Fibroblast of the aortic adventitia (primary cell): ENCODE measurements around the gene MGAT4B. TPM values are rescaled to one million over a fixed set of nuclear protein-coding genes. Genes with fewer than 3 reads are reported as not detected.

Experiments used
- DNase-seq: peaks from one replicate; pipeline ENCODE4 v3.0.0-alpha.2; 2010; ENCODE audit warnings: low read depth
- H3K4me3 ChIP-seq: 2 replicates; pipeline ENCODE4 v1.5.1; 2011; ENCODE audit warnings: low read depth, mild to moderate bottlenecking, control low read depth, low read length, moderate library complexity
- total RNA-seq: library from RNA; depleted of rRNA; stranded (reverse); fragments of >200 nt; gene quantifications from 2 replicates; pipeline ENCODE4 v1.2.3, GENCODE V29; 2012; ENCODE audit warnings: low replicate concordance
- TF ChIP-seq, protein P1 (sequence below): IDR thresholded peaks from 2 replicates; pipeline ENCODE4 v1.5.1; 2011; ENCODE audit warnings: mild to moderate bottlenecking, low read length, control low read depth, inconsistent platforms; ENCODE audit not compliant: insufficient read depth

Gene MGAT4B
- total RNA-seq, 1 donor = 141 TPM

DNA sequence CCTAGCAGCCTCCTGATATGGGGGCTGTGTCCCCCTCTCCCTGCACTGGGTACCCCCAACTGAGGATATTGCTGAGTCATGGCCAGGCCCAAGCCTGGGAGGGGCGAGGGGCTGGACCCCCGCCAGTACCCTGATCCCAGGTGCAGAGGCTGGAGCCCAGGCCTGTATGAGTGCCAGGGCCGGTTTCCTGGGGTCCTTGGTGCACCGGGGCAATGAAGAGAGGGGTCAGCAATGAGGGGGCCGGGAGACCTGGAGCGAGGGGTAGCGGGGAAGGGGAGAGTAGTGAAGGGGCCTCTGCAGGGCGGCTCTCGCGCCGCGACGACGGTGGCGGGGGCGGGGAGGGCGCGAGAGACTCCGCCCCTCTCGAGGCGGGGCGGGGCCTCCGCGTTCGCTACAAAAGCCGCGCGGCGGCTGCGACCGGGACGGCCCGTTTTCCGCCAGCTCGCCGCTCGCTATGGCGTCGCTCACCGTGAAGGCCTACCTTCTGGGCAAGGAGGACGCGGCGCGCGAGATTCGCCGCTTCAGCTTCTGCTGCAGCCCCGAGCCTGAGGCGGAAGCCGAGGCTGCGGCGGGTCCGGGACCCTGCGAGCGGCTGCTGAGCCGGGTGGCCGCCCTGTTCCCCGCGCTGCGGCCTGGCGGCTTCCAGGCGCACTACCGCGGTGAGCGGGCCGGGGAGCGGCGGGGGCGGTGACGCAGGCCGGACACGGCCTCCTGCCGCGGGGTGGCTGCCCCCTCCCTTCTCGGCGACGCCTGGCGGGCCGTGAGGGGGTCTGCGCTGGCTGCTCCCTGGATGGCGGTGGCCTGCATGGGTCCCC is 14.0 kb upstream of the MGAT4B start, which contains the start of gene SQSTM1:
Gene SQSTM1, plus strand, starts transcription at position 423 of the 815 bp plus-strand sequence. Its CDS starts 32 bp downstream, at position 455.
- peak; percentile 84 for DNase-seq
- peak within 1 kb of the TSS; percentile 95 for H3K4me3 ChIP-seq
- TF ChIP-seq, protein P1, sequence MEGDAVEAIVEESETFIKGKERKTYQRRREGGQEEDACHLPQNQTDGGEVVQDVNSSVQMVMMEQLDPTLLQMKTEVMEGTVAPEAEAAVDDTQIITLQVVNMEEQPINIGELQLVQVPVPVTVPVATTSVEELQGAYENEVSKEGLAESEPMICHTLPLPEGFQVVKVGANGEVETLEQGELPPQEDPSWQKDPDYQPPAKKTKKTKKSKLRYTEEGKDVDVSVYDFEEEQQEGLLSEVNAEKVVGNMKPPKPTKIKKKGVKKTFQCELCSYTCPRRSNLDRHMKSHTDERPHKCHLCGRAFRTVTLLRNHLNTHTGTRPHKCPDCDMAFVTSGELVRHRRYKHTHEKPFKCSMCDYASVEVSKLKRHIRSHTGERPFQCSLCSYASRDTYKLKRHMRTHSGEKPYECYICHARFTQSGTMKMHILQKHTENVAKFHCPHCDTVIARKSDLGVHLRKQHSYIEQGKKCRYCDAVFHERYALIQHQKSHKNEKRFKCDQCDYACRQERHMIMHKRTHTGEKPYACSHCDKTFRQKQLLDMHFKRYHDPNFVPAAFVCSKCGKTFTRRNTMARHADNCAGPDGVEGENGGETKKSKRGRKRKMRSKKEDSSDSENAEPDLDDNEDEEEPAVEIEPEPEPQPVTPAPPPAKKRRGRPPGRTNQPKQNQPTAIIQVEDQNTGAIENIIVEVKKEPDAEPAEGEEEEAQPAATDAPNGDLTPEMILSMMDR = no peak

DNA sequence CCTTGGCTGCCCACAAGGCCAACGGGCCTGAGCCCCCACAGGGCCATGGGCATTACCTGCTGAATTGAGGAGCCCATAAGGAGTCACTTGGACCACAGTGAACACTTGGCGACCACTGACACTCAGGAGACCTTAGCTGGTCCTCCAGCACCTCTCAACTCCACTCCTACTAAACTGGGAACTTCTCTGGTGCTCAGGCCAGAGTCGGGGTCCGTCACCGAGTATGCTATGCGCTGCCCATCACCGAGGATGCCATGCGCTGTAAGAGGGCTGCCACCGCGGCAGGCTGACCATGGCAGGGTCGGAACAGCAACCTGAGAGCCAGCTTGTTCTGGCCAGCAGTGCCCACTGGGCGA is 13.4 kb upstream of the MGAT4B start:
- TF ChIP-seq, protein P1 = no peak
- peak; percentile 37 for DNase-seq
- peak overlapping the region; percentile 95 for H3K4me3 ChIP-seq

DNA sequence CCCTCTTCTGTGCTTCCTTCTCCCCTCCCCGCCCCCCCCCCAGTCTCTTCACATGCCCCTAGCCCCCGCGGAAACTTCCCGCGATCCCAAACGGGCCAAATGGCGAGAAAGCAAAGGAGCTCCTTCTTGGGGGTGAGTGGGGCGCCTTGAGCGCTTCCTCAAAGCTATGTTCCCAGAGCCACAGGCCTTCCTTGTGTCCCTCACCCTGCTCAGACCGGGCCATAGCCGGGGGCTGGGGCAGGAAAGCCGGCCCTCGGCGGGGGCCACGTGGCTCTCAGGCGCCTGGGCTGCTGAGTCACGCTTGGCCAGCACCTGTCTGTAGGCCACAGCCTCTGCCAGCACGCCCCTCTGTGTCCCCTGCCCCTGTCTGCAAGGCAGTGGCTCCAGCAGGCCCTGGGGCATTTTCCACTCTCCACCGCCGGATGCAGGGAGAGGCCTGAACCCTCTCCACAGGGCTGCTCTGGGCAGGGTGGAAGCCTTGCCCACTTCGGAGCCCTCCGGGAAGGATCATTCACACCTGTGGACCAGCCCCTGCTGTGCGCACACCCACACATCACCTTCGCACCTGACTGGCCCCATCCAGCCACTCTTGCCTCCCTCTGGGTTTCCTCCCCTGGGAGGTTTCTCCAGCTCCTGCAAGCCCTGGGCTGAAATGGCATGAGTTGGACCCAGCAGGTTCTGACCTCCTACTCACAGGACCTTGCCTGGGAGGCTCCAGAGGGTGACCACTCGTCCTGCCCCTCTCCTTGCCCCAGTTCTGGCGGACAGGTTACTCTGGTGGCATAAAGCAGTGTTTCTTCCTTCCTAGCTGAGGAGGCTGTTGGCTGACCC is 12.8 kb upstream of the MGAT4B start:
- peak; percentile 75 for DNase-seq
- H3K4me3 ChIP-seq = peak overlapping the region; percentile 95
- TF ChIP-seq, protein P1 = no peak

DNA sequence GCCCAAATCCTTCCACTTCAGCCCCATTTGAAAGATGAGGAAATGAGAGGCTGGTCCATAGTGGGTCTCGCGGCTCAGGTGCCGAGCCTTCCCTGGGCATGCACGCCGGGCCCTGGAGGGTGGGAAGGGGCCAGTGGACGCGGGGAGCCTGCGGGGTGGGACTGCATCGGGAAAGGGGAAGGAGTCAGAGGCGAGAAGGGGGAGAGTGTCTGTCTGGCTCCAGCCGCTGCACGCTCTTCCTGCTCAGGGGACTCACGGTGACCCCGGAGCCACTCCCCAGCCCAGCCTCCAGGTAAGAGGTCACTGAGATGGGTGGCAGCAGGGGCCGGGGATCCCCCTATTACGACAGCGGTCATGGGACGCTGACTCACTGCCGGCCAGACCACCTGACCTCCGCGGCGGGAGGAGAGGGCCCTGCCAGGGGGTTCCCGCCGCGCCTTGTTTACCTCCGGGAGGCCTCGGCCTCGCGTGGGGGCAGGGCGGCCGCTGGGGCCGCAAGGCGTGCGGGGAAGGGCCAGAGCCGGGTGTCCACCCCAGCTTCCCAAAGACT is 12.2 kb upstream of the MGAT4B start:
- TF ChIP-seq, protein P1 = no peak
- peak; percentile 94 for DNase-seq
- peak overlapping the region; percentile 95 for H3K4me3 ChIP-seq

- H3K4me3 ChIP-seq = peak overlapping the region; percentile 49
Observed at GRCh38 chr5:179817890-179818745, 11.5 kb upstream of the MGAT4B start.

GRCh38 chr5:179817470-179817840 is 10.8 kb upstream of the MGAT4B start:
- TF ChIP-seq, protein P1 = no peak
- no peak overlapping the region for H3K4me3 ChIP-seq
- DNase-seq = no peak

More at GRCh38 chr5:179817890-179818745, 11.5 kb upstream of the MGAT4B start:
- DNase-seq = no peak
- TF ChIP-seq, protein P1 = no peak
